Skeletal muscle cell (primary cell): ENCODE results near the gene PRDM11.

Experiments used
- DNase-seq: peaks from one replicate; pipeline ENCODE4 v3.0.0-alpha.2; 2010; ENCODE audit warnings: low read depth
- H3K4me3 ChIP-seq: 2 replicates; pipeline ENCODE4 v1.5.1; 2011; ENCODE audit warnings: low read depth, mild to moderate bottlenecking, control low read depth, low read length, moderate library complexity

PRDM11 gene

DNA sequence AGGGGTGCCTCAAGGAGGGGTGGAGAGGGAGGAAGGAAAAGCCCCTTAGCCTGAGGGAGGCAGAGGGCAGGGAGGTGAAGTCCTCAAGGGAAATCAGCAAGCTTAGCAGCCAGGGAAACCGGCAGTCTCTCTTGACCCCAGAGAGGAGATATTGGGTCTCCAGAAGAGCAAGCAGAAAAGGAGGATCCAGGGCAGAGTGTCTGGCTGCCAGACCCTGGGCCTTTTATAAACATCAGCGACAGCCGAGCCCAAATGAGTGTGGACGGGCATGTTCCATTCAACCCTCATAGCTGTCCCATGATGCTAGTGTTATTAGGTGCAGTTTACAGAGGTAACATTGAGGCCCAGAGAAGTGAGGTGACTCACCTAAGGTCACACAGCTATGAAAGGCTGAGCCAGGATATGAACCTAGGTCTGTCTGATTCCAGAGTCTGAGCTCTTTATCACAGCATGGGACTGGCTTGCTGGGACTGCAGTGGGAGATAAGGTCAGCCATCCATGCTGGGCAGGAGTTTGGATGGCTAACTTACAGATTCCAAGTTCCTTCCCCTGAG is 9.3 kb downstream of the PRDM11 start:
- DNase-seq: no peak
- H3K4me3 ChIP-seq: no peak overlapping the region

DNA sequence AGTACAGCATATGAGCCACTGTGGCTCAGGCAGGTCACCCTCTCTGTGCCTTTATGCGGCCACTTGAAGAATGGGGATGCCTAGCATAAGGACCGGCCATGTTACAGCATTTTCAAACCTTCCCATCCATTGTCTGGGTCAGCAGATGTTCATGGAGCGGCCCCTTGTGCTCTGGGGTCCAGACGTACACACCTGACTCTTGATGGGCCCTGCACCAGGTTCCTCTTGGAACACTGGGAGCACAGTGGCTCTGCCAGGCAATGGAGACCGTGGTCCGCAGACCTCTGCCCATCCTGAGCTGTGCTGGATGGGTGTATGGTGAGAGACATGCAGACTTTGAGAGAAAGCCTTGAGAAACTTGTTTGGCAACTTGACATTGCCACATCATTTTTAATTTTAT is 9.8 kb downstream of the PRDM11 start:
- DNase-seq: no peak
- no peak overlapping the region for H3K4me3 ChIP-seq

DNA sequence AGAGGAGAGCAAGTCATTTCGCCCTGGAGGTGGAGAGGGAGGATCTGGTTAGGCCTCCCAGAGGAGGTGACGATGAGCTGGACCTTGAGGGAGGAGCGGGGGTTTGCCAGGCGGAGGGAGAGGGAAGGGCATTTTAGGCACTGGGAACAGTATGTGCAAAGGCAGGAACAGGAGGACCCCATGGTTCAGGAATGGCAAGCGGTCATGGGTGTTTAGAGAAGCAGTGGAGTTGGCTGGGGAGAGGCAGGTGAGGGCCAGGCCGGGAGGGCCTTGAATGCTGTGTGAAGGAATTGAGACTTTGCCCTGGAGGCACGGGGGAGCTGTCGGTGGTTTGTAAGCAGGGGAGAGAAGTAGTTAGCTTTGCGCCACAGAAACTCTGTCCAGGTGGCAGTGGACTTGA is 10.3 kb downstream of the PRDM11 start:
- DNase-seq: no peak
- no peak overlapping the region for H3K4me3 ChIP-seq

GRCh38 chr11:45157247-45158209 is 11.1 kb downstream of the PRDM11 start:
- no peak overlapping the region for H3K4me3 ChIP-seq
- DNase-seq: no peak

GRCh38 chr11:45158210-45158731 is 11.8 kb downstream of the PRDM11 start:
- DNase-seq: no peak
- H3K4me3 ChIP-seq: no peak overlapping the region

- no peak overlapping the region for H3K4me3 ChIP-seq
- no peak for DNase-seq
These were observed 12.6 kb downstream of the PRDM11 start for GRCh38 chr11:45158891-45159605.

- no peak for DNase-seq
These were observed 13.4 kb downstream of the PRDM11 start for GRCh38 chr11:45159781-45160365.

GRCh38 chr11:45161252-45162063 is 15.0 kb downstream of the PRDM11 start:
- no peak for DNase-seq
- no peak overlapping the region for H3K4me3 ChIP-seq

More at GRCh38 chr11:45159781-45160365, 13.4 kb downstream of the PRDM11 start:
- H3K4me3 ChIP-seq: no peak overlapping the region

- DNase-seq: no peak
- H3K4me3 ChIP-seq: no peak overlapping the region
These were observed 15.6 kb downstream of the PRDM11 start for GRCh38 chr11:45162064-45162375.

DNA sequence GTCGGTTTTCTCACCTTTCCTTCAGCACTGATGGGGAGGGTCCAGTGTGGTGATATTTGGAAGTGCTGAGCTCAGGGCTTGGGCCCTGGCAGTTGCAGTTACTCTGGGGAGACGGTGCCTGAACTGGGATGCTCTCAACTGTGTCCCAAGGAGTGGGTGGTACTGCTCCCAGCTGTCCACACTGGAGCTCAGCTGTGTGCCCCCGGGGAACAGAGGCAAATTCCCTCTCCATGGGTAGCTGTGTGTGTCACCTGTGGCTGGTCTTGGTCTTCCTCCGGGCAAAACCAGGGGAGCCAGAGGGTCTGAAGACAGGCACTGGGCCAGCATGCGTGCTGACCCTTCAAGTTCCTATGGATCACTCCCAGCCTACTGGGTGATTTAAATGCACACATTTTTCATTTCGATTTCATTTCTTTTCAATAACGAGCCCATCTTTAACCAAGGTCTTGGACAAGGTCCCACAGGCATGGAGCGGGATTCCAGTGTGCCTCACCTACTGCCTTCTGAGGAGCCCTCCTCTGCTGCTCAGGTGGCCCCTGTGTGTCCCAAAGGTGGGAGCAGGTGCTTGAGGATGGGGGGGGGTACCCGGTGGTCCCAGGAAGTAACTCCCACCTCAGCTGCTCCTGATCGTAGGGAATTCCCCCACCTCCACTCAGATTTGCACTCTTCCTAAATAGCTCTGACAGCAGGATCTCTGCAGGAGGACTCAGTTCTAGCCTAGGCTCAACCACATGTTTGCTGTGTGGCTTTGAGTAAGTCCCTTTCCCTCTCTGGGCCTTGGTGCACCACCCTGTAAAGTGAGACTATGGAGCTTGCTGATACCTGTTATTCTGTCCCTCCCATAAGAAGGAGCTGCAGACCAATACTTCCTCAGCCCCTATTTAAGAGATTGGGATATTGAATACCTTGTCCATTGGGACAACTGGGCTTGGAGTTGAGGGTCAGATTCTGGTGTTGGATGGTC is 16.8 kb downstream of the PRDM11 start:
- H3K4me3 ChIP-seq: no peak overlapping the region
- no peak for DNase-seq

- DNase-seq: no peak
- H3K4me3 ChIP-seq: no peak overlapping the region
These were observed 17.6 kb downstream of the PRDM11 start for GRCh38 chr11:45163956-45164575.

DNA sequence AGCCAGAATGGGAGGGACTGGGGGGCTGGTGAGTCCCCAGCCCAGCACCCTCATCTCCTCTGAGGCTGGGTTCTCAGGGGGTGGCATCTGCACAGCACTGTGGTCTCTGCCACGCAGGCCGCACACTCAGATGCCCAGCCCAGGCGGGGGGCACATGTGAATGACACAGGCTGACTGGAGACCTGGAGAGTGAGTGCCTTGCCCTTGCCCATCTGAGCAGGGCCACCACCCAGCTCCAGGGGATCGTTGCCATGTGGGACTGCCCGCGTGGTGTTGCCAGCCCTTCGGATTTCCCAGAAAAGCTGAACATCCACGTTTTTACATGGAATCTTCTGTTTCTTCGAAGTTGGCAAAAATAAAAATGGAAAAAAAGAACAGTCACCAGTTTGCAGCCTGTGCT is 18.9 kb downstream of the PRDM11 start:
- H3K4me3 ChIP-seq: no peak overlapping the region
- no peak for DNase-seq

DNA sequence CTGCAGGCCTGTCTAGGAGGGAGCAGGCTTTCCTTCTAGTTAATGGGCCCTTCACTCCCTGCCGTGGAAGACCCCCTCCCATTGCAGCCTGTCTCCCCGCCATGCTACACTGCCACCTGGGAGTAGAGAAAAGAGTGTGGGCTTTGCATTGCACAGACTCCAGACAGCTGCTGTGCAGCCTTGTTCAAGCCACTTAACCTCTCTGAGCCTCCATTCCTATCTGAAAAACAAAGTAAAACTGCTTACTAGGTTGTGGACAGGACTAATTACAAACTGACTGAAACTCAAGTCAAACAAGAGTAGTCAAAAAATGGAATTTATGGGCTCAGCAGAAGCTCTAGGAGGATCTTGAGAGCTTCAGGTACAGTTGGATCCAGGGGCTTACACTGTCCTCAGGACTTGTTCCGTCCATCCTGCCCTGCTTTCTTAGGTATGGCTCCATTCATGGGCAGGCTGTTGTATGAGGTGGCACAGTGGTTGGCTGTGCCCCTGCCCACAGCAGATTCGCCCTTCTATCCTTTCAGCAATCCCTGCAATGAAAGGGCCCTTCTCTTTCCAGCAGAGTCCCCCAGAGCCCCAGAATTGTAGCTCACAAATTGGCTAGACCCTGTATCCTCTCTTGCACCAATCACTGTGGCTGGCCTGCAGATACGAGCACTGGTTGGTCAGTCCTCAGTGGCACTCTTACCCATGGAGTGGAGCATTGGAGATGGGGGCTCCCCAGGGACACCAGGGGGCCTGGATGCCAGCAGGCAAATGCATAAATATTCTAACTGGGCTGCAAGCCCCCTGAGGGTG is 19.6 kb downstream of the PRDM11 start:
- H3K4me3 ChIP-seq: no peak overlapping the region
- DNase-seq: no peak

DNA sequence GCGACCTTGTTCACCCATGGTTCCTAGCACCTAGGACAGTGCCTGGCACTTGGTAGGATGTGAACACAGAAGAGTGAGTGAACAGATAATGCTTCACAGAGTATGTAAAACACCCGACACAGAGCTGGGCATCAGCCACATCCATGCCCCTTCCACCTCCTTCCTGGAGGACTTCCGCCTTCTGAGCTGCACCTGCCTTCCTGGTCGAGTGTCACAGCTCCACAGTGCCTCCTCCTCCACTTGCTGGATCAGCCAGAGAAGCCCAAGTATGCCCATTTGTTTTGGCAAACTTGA is 20.1 kb downstream of the PRDM11 start:
- H3K4me3 ChIP-seq: no peak overlapping the region
- no peak for DNase-seq

DNA sequence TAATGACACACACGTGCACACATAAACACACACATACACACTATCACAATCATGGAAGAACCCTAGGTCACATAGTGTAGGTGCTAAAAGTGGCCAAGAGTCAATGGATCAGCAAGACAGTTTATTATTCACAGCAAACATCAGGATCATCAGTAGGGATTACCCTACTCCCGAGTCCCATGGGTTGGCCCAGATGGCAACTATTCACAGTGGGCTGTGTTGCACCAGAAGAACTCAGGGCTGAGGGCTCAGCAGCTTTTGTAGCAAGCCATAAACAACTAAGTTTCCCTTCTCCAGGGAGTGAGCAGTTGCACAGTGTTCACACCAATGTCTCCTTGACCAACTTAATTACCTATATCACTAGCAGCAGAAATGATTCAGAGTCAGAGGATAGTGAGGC is 20.8 kb downstream of the PRDM11 start:
- H3K4me3 ChIP-seq: no peak overlapping the region
- no peak for DNase-seq

DNA sequence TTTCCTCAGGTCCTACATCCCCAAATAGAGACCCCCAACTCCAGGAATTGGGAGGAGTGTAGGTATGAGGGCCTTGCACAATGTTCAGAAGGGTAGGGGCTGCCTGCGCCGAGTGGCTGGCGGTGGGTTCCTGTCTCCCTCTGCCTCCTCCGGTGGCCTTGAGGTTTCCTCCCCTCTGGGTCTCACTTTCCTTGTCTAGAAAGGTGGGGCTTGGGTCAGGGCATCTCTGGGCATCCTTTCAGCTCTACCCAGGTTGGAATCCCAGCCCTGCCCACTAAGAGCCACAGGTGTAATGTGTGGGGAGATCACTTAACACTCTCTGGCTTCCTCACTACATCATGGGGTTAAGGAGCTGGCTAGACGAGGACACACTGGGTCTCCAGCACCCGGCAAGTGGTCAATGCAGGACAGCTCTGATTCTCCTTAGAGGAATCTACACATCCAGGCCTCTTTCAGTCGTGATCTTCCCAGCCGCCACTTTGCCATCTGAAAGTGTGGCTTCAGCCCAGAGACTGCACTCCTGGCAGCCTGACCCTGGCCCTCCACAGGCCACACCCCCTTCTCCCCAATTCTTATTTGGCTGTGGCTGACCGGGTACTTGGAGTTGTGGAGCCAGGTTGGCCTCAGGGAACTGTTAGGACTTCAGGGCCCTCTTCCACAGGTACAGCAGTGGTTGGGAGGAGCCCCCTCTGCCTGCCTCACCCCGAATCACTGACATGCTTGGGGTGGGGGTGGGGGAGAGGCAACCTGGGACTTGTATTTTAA is 22.1 kb downstream of the PRDM11 start:
- no peak overlapping the region for H3K4me3 ChIP-seq
- DNase-seq: no peak
